Measurements from ENCODE around the gene DYNC1LI2. TPM values are rescaled to one million over a fixed set of nuclear protein-coding genes. Genes with fewer than 3 reads are reported as not detected.

The DYNC1LI2 gene
- total RNA-seq, 1 experiment from 2014 or later, result 94.2 TPM

GRCh38 chr16:66701026-66701425 lies 50.4 kb downstream of the DYNC1LI2 start:
- H4K20me1 ChIP-seq (ENCODE audit: control insufficient read depth, insufficient read depth, insufficient read length), result no peaks in the 10 kb centered on the region
- DNase-seq, result no peak
- H3K4me1 ChIP-seq (ENCODE audit: insufficient read depth, low read length), result no peaks in the 10 kb centered on the region
- H3K4me2 ChIP-seq (ENCODE audit: insufficient read depth, insufficient read length, low read length), result no peak overlapping the region
- no peaks in the 10 kb centered on the region for H3K27me3 ChIP-seq (ENCODE audit: insufficient read depth, low read length)
- no peak for TF ChIP-seq CTCF (conservative IDR thresholded peaks at IDR 0.05)
- H3K23ac ChIP-seq (ENCODE audit: insufficient read length, low read depth, low read length), result no peak overlapping the region
- no peaks in the 10 kb centered on the region; a peak in 1 of 5 replicates for H3K9me3 Mint-ChIP-seq
- no peaks in the 10 kb centered on the region for H3K36me3 Mint-ChIP-seq (ENCODE audit: insufficient read depth in 1 of 3, low read depth in 3 of 3)
- H2AK5ac ChIP-seq (ENCODE audit: insufficient read length, low read length), result no peak overlapping the region
- no peak overlapping the region for H3K4ac ChIP-seq (ENCODE audit: low read depth, low read length)
- no CpG with 5 or more reads among the region's 2 CpGs for WGBS (ENCODE audit: extremely low coverage, insufficient read length, low lambda C conversion rate)
- H3K4me1 Mint-ChIP-seq, result peaks cover 9 to 10% of the 10 kb centered on the region in 2 experiments
- H3K9ac ChIP-seq (ENCODE audit: extremely low read depth, insufficient read length, low read length), result no peak overlapping the region
- no peak overlapping the region for H2AFZ ChIP-seq (ENCODE audit: low read length)
- no peak overlapping the region for H2BK12ac ChIP-seq (ENCODE audit: insufficient read length, low read depth, low read length)
- no peak overlapping the region for H4K5ac ChIP-seq (ENCODE audit: insufficient read length, low read depth, low read length)
- H3K79me1 ChIP-seq (ENCODE audit: insufficient read depth, low read depth, low read length, poor library complexity, severe bottlenecking), result no peaks in the 10 kb centered on the region
- H3K27me3 Mint-ChIP-seq (ENCODE audit: low read depth), result peaks cover 18% of the 10 kb centered on the region
- no peak overlapping the region for H3K27ac ChIP-seq (ENCODE audit: insufficient read length, low read depth, low read length)
- H3K56ac ChIP-seq (ENCODE audit: insufficient read length, low read depth, low read length), result no peak overlapping the region
- H4K91ac ChIP-seq (ENCODE audit: insufficient read length, low read depth, low read length), result no peak overlapping the region
- H3K14ac ChIP-seq (ENCODE audit: insufficient read depth, low read length), result no peak overlapping the region
- H3K4me3 Mint-ChIP-seq, result no peak overlapping the region
- H3K9me3 ChIP-seq (ENCODE audit: control insufficient read depth, low read depth, low read length), result no peaks in the 10 kb centered on the region
- H2BK20ac ChIP-seq (ENCODE audit: low read depth, low read length, poor library complexity, severe bottlenecking), result no peak overlapping the region
- no peak overlapping the region for H2BK5ac ChIP-seq (ENCODE audit: insufficient read length, low read length)
- H3K18ac ChIP-seq (ENCODE audit: insufficient read length, low read depth, low read length), result no peak overlapping the region
- no peak overlapping the region for H4K8ac ChIP-seq (replicated peaks; ENCODE audit: insufficient read length, low read depth, low read length)
- no peak overlapping the region for H2BK15ac ChIP-seq (ENCODE audit: low read depth, low read length)
- no peak overlapping the region for H3K27ac Mint-ChIP-seq
- H2BK120ac ChIP-seq (ENCODE audit: low read depth, low read length, poor library complexity, severe bottlenecking), result no peak overlapping the region
- no peaks in the 10 kb centered on the region for H3K79me2 ChIP-seq (ENCODE audit: insufficient read depth, low read length)
- peaks cover under 1% of the 10 kb centered on the region for H3K23me2 ChIP-seq (ENCODE audit: insufficient read length, low read depth, low read length, poor library complexity, severe bottlenecking)
- no peak overlapping the region for H3T11ph ChIP-seq (ENCODE audit: low read length)
